GM23338 (cell line): ENCODE measurements around the gene ITGA3.

Experiments used
- CREB1 ChIP-seq: fragments of 250-450 bp; sonication (Bioruptor Pico); IDR thresholded peaks from 2 replicates; pipeline ENCODE4 v1.5.0; 2020; ENCODE audit warnings: low read depth, mild to moderate bottlenecking, moderate library complexity
- CTCF ChIP-seq, 2 experiments: fragments of 200-600 bp in 1 of 2; sonication (generic) in 1 of 2; conservative IDR thresholded peaks; 2 replicates each; pipeline versions ENCODE4 v1.5.1 to v1.6.1; 2016 to 2017; ENCODE audit warnings: antibody characterized with exemption in 2 of 2, low read depth in 2 of 2, mild to moderate bottlenecking in 2 of 2, moderate library complexity in 1 of 2
- EZH2 ChIP-seq: fragments of 200-600 bp; sonication (generic); IDR thresholded peaks from one replicate; pipeline ENCODE4 v1.8.0; 2017; ENCODE audit warnings: antibody characterized with exemption, mild to moderate bottlenecking, low read depth; ENCODE audit not compliant: unreplicated experiment
- NANOG ChIP-seq: IDR thresholded peaks from 2 replicates; pipeline ENCODE4 v1.6.1; 2016; ENCODE audit warnings: antibody characterized with exemption, borderline replicate concordance
- POLR2AphosphoS5 ChIP-seq: IDR thresholded peaks from 2 replicates; pipeline ENCODE4 v1.6.1; 2016; ENCODE audit warnings: antibody characterized with exemption, low read depth

- TF ChIP-seq CTCF (conservative IDR thresholded peaks at IDR 0.05; ENCODE audit: low read depth in 2 of 2), result no peak
- no peak for TF ChIP-seq CREB1 (CRISPR knock-in tag)
- no peak for TF ChIP-seq EZH2
- TF ChIP-seq NANOG, result no peak
- no peak for TF ChIP-seq POLR2AphosphoS5
These were observed 18.4 kb upstream of the ITGA3 start for GRCh38 chr17:50037321-50038107.
